Left ventricle myocardium inferior (tissue), 1 donor: ENCODE measurements around the gene DCAF6. TPM values are rescaled to one million over a fixed set of nuclear protein-coding genes. Genes with fewer than 3 reads are reported as not detected.

Experiments used
- DNase-seq: peaks from one replicate; pipeline ENCODE4 v3.0.0-alpha.2; 2020
- H3K27ac ChIP-seq: fragments of 200-600 bp; replicated peaks from 2 replicates; pipeline ENCODE4 v1.8.0; 2021
- H3K27me3 ChIP-seq: fragments of 200-600 bp; 2 replicates; pipeline ENCODE4 v1.8.0; 2021; ENCODE audit warnings: low read depth
- H3K36me3 ChIP-seq: fragments of 200-600 bp; 2 replicates; pipeline ENCODE4 v1.8.0; 2021
- H3K4me1 ChIP-seq: fragments of 200-600 bp; 2 replicates; pipeline ENCODE4 v1.8.0; 2021
- H3K4me3 ChIP-seq: fragments of 200-600 bp; 2 replicates; pipeline ENCODE4 v1.8.0; 2021; ENCODE audit warnings: mild to moderate bottlenecking, moderate library complexity
- H3K9me3 ChIP-seq: fragments of 200-600 bp; replicated peaks from 2 replicates; pipeline ENCODE4 v1.8.0; 2021
- CTCF ChIP-seq: fragments of 200-600 bp; IDR thresholded peaks from 2 replicates; pipeline ENCODE4 v1.8.0; 2021; ENCODE audit warnings: antibody characterized with exemption, mild to moderate bottlenecking, borderline replicate concordance
- intact Hi-C: fragments of 100-400 bp; cut with micrococcal nuclease; formaldehyde crosslinking; loops from one replicate; pipeline ENCODE4 v1.11.0; 2022
- total RNA-seq: library from RNA; stranded (reverse); fragmentation: NEBNext Ultra II Directional; extraction: Animal tissue kit (Norgen Biotek cat#: 25700); gene quantifications from one replicate; pipeline ENCODE4 v1.2.1, GENCODE V29; 2021
- donor health status: DM: no; HTN: yes; CAD: no; lungs with severe emphysema.

Gene DCAF6
- total RNA-seq, 1 donor from 2014 or later = 196 TPM

GRCh38 chr1:167916766-167917511, 19.5 kb upstream of the DCAF6 start:
- no peaks in the 10 kb centered on the region for H3K27me3 ChIP-seq
- peaks cover 32% of the 10 kb centered on the region for H3K36me3 ChIP-seq
- H3K27ac ChIP-seq = no peak overlapping the region
- TF ChIP-seq CTCF = no peak
- no peak overlapping the region for H3K4me3 ChIP-seq
- no peak for DNase-seq
- no peaks in the 10 kb centered on the region for H3K9me3 ChIP-seq
- H3K4me1 ChIP-seq = peaks cover 9% of the 10 kb centered on the region
- intact Hi-C loops = no loop called here

- Histone ChIP-seq H3K27me3 (no peaks in the 10 kb centered on the region), H3K4me3 (peak overlapping the region; percentile 23), H3K36me3 (peaks cover 15% of the 10 kb centered on the region), H3K27ac (peak overlapping the region; percentile 37), H3K4me1 (peaks cover 52% of the 10 kb centered on the region), H3K9me3 (no peaks in the 10 kb centered on the region)
- no peak for DNase-seq
- TF ChIP-seq CTCF = no peak
- intact Hi-C loops = no loop called here
Observed at GRCh38 chr1:167922023-167922422, 14.5 kb upstream of the DCAF6 start.

DNA sequence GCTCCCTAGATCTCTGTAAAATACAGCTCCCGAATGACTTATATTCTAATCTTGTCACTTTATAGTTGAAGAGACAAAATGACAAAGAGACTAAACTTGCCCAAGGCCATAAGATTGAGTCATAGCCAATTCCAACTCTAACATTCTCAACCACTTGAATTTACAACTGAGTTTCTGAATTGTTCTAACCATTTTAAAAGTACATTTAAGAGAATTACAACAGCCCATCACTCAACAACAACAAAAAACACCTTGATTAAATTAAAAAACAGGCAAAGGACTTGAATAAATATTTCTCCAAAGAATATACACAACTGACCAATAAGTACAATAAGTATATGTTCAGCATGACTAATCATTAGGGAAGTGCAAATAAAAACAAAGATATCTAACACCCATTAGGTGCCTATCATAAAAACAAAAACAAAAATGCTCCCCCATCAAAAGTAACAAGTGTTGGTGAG, 13.8 kb upstream of the DCAF6 start:
- no peaks in the 10 kb centered on the region for H3K9me3 ChIP-seq
- TF ChIP-seq CTCF = no peak
- H3K4me1 ChIP-seq = peaks cover 58% of the 10 kb centered on the region
- intact Hi-C loops = no loop called here
- peak overlapping the region; percentile 37 for H3K27ac ChIP-seq
- DNase-seq = no peak
- peak overlapping the region; percentile 23 for H3K4me3 ChIP-seq
- peaks cover 11% of the 10 kb centered on the region for H3K36me3 ChIP-seq
- H3K27me3 ChIP-seq = no peaks in the 10 kb centered on the region

DNA sequence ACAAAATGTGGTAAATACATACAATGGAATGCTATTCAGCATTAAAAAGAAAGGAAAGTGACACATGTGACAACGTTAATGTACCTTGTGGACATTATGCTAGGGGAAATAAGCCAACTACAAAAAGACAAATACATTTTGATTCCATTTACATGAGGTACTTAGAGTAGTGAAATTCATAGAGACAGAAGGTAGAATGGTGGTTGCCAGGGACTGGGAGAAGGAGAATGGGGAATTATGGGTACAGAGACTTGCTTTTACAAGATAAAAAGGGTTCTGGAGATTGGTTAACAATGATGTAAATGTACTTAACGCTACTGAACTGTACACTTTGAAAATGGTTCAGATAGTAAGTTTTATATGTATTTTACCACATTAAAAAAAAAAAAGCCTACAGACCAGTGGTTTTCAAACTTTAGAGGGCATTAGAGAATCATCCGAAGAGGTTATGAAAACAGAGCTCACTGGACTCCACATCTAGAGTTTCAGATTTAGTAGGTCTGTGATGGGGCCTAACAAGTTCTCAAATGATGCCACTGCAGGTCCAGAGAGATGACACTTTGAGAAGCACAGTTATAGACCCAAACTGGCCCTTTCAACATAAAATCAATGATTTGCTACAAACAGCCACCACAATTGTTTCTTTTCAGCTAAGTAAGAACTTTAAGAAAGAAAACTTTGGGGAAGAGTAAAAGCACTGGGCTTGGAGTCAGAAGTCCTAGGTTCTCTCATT, 13.0 kb upstream of the DCAF6 start:
- Histone ChIP-seq H3K36me3 (peaks cover 3% of the 10 kb centered on the region), H3K27ac (no peak overlapping the region), H3K4me1 (peaks cover 64% of the 10 kb centered on the region), H3K4me3 (no peak overlapping the region), H3K9me3 (no peaks in the 10 kb centered on the region), H3K27me3 (no peaks in the 10 kb centered on the region)
- no peak for TF ChIP-seq CTCF
- intact Hi-C loops = no loop called here
- no peak for DNase-seq

GRCh38 chr1:167924102-167924501, 12.4 kb upstream of the DCAF6 start:
- Histone ChIP-seq H3K9me3 (no peaks in the 10 kb centered on the region), H3K27me3 (no peaks in the 10 kb centered on the region), H3K36me3 (no peaks in the 10 kb centered on the region), H3K4me3 (no peak overlapping the region), H3K4me1 (peaks cover 64% of the 10 kb centered on the region), H3K27ac (no peak overlapping the region)
- no peak for TF ChIP-seq CTCF
- no peak for DNase-seq
- intact Hi-C loops = no loop called here
